ENCODE measurements around the gene RAD51.

DNA sequence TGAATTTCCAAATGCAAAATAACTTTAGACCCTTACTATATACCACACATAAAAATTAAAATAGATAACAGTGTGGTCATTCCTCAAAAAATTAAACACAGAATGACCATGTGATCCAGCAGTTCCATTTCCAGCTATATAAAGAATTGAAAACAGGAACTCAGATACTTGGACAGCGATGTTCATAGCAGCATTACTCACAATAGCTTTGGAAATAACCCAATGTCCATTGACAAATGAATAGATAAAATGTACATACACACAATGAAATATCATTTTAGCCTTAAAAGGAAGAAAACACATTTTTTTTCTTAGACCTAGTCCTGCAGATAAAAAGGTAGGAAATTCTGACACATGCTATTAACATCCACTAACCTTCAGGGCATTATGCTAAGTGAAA lies 26.7 kb downstream of the RAD51 start:
- no peak for TF ChIP-seq CTCF (conservative IDR thresholded peaks at IDR 0.05; ENCODE audit: low read length)
- TF ChIP-seq EZH2phosphoT487 (IDR thresholded peaks at IDR 0.05; ENCODE audit: borderline replicate concordance): no peak

Measured in Loucy (cell line).